ENCODE results near the gene CALML3. TPM values are rescaled to one million over a fixed set of nuclear protein-coding genes. Genes with fewer than 3 reads are reported as not detected.

The CALML3 gene
- total and polyA plus RNA-seq, 2 donors (not counting 1 experiment from before 2014, with no cell fraction given): not detected

- H3K79me2 ChIP-seq (ENCODE audit: control insufficient read depth, insufficient read depth, low read length): no peaks in the 10 kb centered on the region
- no peak overlapping the region for H2AFZ ChIP-seq (ENCODE audit: insufficient read depth, low read depth, low read length, poor library complexity, severe bottlenecking)
- DNase-seq: no peak
- H3K4me3 Mint-ChIP-seq: no peak overlapping the region
- H3K9me3 ChIP-seq (ENCODE audit: control extremely low read depth in 1 of 3, control insufficient read depth in 2 of 3, insufficient read depth in 1 of 3, low read length in 2 of 3): no peaks in the 10 kb centered on the region
- no peaks in the 10 kb centered on the region for H3K9me3 Mint-ChIP-seq (ENCODE audit: insufficient read depth)
- no peaks in the 10 kb centered on the region for H4K20me1 ChIP-seq (ENCODE audit: control insufficient read depth, insufficient read depth, low read length, poor library complexity, severe bottlenecking)
- no peaks in the 10 kb centered on the region for H3K4me1 ChIP-seq (ENCODE audit: control insufficient read depth in 2 of 2, insufficient read depth in 2 of 2, low read length in 2 of 2)
- TF ChIP-seq EZH2 (IDR thresholded peaks at IDR 0.05; ENCODE audit: borderline replicate concordance, insufficient read depth, low read depth, low read length, poor library complexity, severe bottlenecking) (no peak), CTCF (IDR thresholded peaks at IDR 0.05) (no peak)
- H3K4me2 ChIP-seq (replicated peaks; ENCODE audit: low read depth, low read length, poor library complexity, severe bottlenecking): no peak overlapping the region
- intact Hi-C loops (cut with micrococcal nuclease): no loop called here
- ChIA-PET CTCF (no interaction called here), POLR2A (no interaction called here)
- no peak overlapping the region for H3K27ac ChIP-seq (ENCODE audit: low read length in 2 of 2)
- no peak for ATAC-seq (ENCODE audit: low read depth)
- H3K36me3 ChIP-seq (replicated peaks in 1 of 2; ENCODE audit: control extremely low read depth in 1 of 2, control insufficient read depth in 1 of 2, extremely low read depth in 1 of 2, insufficient read depth in 2 of 2, low read length in 1 of 2): no peaks in the 10 kb centered on the region
- H3K9ac ChIP-seq (ENCODE audit: low read length): no peak overlapping the region
- peaks cover 0 to 4% (median 1%) of the 10 kb centered on the region in 4 experiments for H3K27me3 ChIP-seq (replicated peaks in 1 of 4; ENCODE audit: control extremely low read depth in 1 of 4, control insufficient read depth in 3 of 4, insufficient read depth in 4 of 4, low read length in 3 of 4)
- H3K27ac Mint-ChIP-seq: no peak overlapping the region
- H3K4me3 ChIP-seq (ENCODE audit: control extremely low read depth in 1 of 5, extremely low read depth in 1 of 5, insufficient read depth in 1 of 5, low read depth in 2 of 5, low read length in 4 of 5): no peak overlapping the region
- no peaks in the 10 kb centered on the region for H3K4me1 Mint-ChIP-seq
- peaks cover 14% of the 10 kb centered on the region for H3K27me3 Mint-ChIP-seq
- 60% methylated on average over 1 of the region's 3 CpGs for WGBS (ENCODE audit: insufficient coverage)
Observed at GRCh38 chr10:5503477-5503835, 21.3 kb upstream of the CALML3 start.

- Histone ChIP-seq H4K20me1 (ENCODE audit: control insufficient read depth, insufficient read depth, low read length, poor library complexity, severe bottlenecking) (no peaks in the 10 kb centered on the region), H3K27me3 (replicated peaks in 1 of 4; ENCODE audit: control extremely low read depth in 1 of 4, control insufficient read depth in 3 of 4, insufficient read depth in 4 of 4, low read length in 3 of 4) (peaks cover 0 to 4% (median 1%) of the 10 kb centered on the region in 4 experiments), H3K4me3 (ENCODE audit: control extremely low read depth in 1 of 5, extremely low read depth in 1 of 5, insufficient read depth in 1 of 5, low read depth in 2 of 5, low read length in 4 of 5) (no peak overlapping the region), H3K9ac (ENCODE audit: low read length) (no peak overlapping the region), H3K36me3 (replicated peaks in 1 of 2; ENCODE audit: control extremely low read depth in 1 of 2, control insufficient read depth in 1 of 2, extremely low read depth in 1 of 2, insufficient read depth in 2 of 2, low read length in 1 of 2) (no peaks in the 10 kb centered on the region), H2AFZ (ENCODE audit: insufficient read depth, low read depth, low read length, poor library complexity, severe bottlenecking) (no peak overlapping the region), H3K4me1 (ENCODE audit: control insufficient read depth in 2 of 2, insufficient read depth in 2 of 2, low read length in 2 of 2) (no peaks in the 10 kb centered on the region), H3K27ac (ENCODE audit: low read length in 2 of 2) (no peak overlapping the region), H3K79me2 (ENCODE audit: control insufficient read depth, insufficient read depth, low read length) (no peaks in the 10 kb centered on the region), H3K9me3 (ENCODE audit: control extremely low read depth in 1 of 3, control insufficient read depth in 2 of 3, insufficient read depth in 1 of 3, low read length in 2 of 3) (no peaks in the 10 kb centered on the region), H3K4me2 (replicated peaks; ENCODE audit: low read depth, low read length, poor library complexity, severe bottlenecking) (no peak overlapping the region)
- intact Hi-C loops (cut with micrococcal nuclease): no loop called here
- H3K27me3 Mint-ChIP-seq: peaks cover 14% of the 10 kb centered on the region
- POLR2A ChIA-PET: no interaction called here
- H3K27ac Mint-ChIP-seq: no peak overlapping the region
- H3K4me1 Mint-ChIP-seq: no peaks in the 10 kb centered on the region
- no peak overlapping the region for H3K4me3 Mint-ChIP-seq
- ATAC-seq (ENCODE audit: low read depth): no peak
- CTCF ChIA-PET: no interaction called here
- DNase-seq: no peak
- H3K9me3 Mint-ChIP-seq (ENCODE audit: insufficient read depth): no peaks in the 10 kb centered on the region
- no peak for TF ChIP-seq EZH2 (IDR thresholded peaks at IDR 0.05; ENCODE audit: borderline replicate concordance, insufficient read depth, low read depth, low read length, poor library complexity, severe bottlenecking)
- no peak for TF ChIP-seq CTCF (IDR thresholded peaks at IDR 0.05)
- WGBS (ENCODE audit: insufficient coverage): 78% methylated on average over 10 of the region's 18 CpGs
Observed at GRCh38 chr10:5504146-5505072, 20.4 kb upstream of the CALML3 start.

Measured in B cell (primary cell).